Upper lobe of right lung (tissue), 1 donor: ENCODE results near the gene BNC2. TPM values are rescaled to one million over a fixed set of nuclear protein-coding genes. Genes with fewer than 3 reads are reported as not detected.
"Not testable (repeated sequence)": the region's sequence is repeated elsewhere in the genome, so short reads cannot be mapped to it uniquely, and the experiment has no call there.

Source experiments
- ATAC-seq: fragments of 200-7000 bp; cut with Tn5 transposase; one replicate; pipeline ENCODE4 v1.9.1; 2020; ENCODE audit warnings: mild to moderate bottlenecking, moderate library complexity
- DNase-seq: peaks from one replicate; pipeline ENCODE4 v3.0.0-alpha.2; 2020
- H3K27ac ChIP-seq: fragments of 200-600 bp; one replicate; pipeline ENCODE4 v1.8.0; 2022
- H3K27me3 ChIP-seq: fragments of 200-600 bp; one replicate; pipeline ENCODE4 v1.8.0; 2022; ENCODE audit warnings: mild to moderate bottlenecking
- H3K36me3 ChIP-seq: fragments of 200-600 bp; one replicate; pipeline ENCODE4 v1.8.0; 2022
- H3K4me1 ChIP-seq: fragments of 200-600 bp; one replicate; pipeline ENCODE4 v1.8.0; 2022
- H3K4me3 ChIP-seq: fragments of 200-600 bp; one replicate; pipeline ENCODE4 v1.8.0; 2022; ENCODE audit warnings: mild to moderate bottlenecking
- H3K9me3 ChIP-seq: fragments of 200-600 bp; one replicate; pipeline ENCODE4 v1.8.0; 2022
- CTCF ChIP-seq: fragments of 200-600 bp; IDR thresholded peaks from one replicate; pipeline ENCODE4 v1.8.0; 2022; ENCODE audit warnings: antibody characterized with exemption
- intact Hi-C: fragments of 100-400 bp; cut with DNase I; formaldehyde crosslinking; loops from one replicate; pipeline ENCODE4 v1.11.0; 2022
- total RNA-seq: library from RNA; stranded (reverse); fragmentation: NEBNext Ultra II Directional; extraction: Animal tissue kit (Norgen Biotek cat#: 25700); gene quantifications from one replicate; pipeline ENCODE4 v1.2.1, GENCODE V29; 2021
- donor health status: DM: no; HTN: yes; CAD: no; lungs with severe emphysema.

Gene BNC2
- total RNA-seq, 1 donor from 2014 or later: 18.1 TPM

GRCh38 chr9:16543686-16544085 lies 326.8 kb downstream of the BNC2 start:
- Histone ChIP-seq H3K27ac (no peak overlapping the region), H3K9me3 (no peaks in the 10 kb centered on the region), H3K36me3 (no peaks in the 10 kb centered on the region), H3K4me3 (no peak overlapping the region), H3K4me1 (no peaks in the 10 kb centered on the region), H3K27me3 (no peaks in the 10 kb centered on the region)
- TF ChIP-seq CTCF: no peak
- DNase-seq: no peak
- no peak for ATAC-seq
- intact Hi-C loops: no loop called here

DNA sequence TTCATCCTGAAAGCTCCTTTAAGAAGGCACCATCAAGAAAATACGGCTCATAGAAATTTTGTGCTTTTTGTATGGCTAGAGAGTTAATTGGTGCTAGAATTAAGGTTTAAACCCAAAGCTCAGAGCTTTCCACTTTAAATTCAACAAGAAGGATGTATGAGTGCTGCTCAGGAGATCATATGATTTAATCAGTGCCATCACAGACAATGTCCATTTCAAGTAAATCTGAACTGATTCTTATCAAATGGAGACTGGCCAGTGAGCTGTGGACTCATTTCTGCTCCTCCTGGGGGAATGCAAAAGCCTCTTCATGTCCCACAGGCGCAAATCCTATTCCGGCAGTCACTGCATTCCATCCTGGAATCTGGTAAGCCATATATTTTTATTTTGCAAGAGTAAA lies 327.2 kb downstream of the BNC2 start:
- H3K27me3 ChIP-seq: no peaks in the 10 kb centered on the region
- no peaks in the 10 kb centered on the region for H3K9me3 ChIP-seq
- intact Hi-C loops: no loop called here
- no peak for DNase-seq
- H3K36me3 ChIP-seq: no peaks in the 10 kb centered on the region
- H3K4me3 ChIP-seq: no peak overlapping the region
- ATAC-seq: no peak
- no peak for TF ChIP-seq CTCF
- H3K27ac ChIP-seq: no peak overlapping the region
- H3K4me1 ChIP-seq: no peaks in the 10 kb centered on the region

GRCh38 chr9:16542290-16542689 lies 328.2 kb downstream of the BNC2 start:
- Histone ChIP-seq H3K4me1 (no peaks in the 10 kb centered on the region), H3K27me3 (no peaks in the 10 kb centered on the region), H3K27ac (no peak overlapping the region), H3K9me3 (no peaks in the 10 kb centered on the region), H3K36me3 (no peaks in the 10 kb centered on the region), H3K4me3 (no peak overlapping the region)
- intact Hi-C loops: no loop called here
- no peak for TF ChIP-seq CTCF
- no peak for ATAC-seq
- DNase-seq: no peak

- Histone ChIP-seq H3K4me3 (no peak overlapping the region), H3K4me1 (no peaks in the 10 kb centered on the region), H3K27me3 (no peaks in the 10 kb centered on the region), H3K36me3 (no peaks in the 10 kb centered on the region), H3K9me3 (no peaks in the 10 kb centered on the region), H3K27ac (no peak overlapping the region)
- DNase-seq: no peak
- no peak for ATAC-seq
- intact Hi-C loops: no loop called here
- no peak for TF ChIP-seq CTCF
Observed at GRCh38 chr9:16540743-16541613, 329.5 kb downstream of the BNC2 start.

DNA sequence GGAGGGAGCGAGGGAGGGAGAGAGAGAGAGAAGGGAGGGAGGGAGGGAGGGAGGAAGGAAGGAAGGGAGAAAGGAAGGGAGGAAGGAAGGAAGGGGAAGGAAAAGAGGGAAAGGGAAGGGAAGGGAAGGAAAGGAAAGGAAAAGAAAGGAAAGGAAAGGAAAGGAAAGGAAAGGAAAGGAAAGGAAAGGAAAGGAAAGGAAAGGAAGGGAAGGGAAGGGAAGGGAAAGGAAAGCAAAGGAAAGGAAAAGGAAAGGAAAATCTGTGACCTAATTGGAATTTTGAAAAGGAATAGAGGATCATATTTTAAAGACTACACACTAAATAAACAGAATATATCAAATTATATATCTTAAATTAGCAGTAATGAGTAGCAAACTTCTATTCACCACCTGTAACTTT lies 330.8 kb downstream of the BNC2 start:
- intact Hi-C loops, H3K9me3 ChIP-seq, H3K36me3 ChIP-seq, H3K27me3 ChIP-seq, H3K4me1 ChIP-seq, ATAC-seq, H3K4me3 ChIP-seq, DNase-seq, H3K27ac ChIP-seq: not testable (repeated sequence)

- H3K36me3 ChIP-seq: no peaks in the 10 kb centered on the region
- no peak overlapping the region for H3K27ac ChIP-seq
- no peaks in the 10 kb centered on the region for H3K9me3 ChIP-seq
- intact Hi-C loops: no loop called here
- no peaks in the 10 kb centered on the region for H3K27me3 ChIP-seq
- TF ChIP-seq CTCF: no peak
- H3K4me1 ChIP-seq: no peaks in the 10 kb centered on the region
- H3K4me3 ChIP-seq: no peak overlapping the region
- no peak for ATAC-seq
- DNase-seq: no peak
Observed at GRCh38 chr9:16535555-16535954, 334.9 kb downstream of the BNC2 start.
